ENCODE measurements around the gene GSTA5.
"Not testable (repeated sequence)": the region's sequence is repeated elsewhere in the genome, so short reads cannot be mapped to it uniquely, and the experiment has no call there.

Gene GSTA5

DNA sequence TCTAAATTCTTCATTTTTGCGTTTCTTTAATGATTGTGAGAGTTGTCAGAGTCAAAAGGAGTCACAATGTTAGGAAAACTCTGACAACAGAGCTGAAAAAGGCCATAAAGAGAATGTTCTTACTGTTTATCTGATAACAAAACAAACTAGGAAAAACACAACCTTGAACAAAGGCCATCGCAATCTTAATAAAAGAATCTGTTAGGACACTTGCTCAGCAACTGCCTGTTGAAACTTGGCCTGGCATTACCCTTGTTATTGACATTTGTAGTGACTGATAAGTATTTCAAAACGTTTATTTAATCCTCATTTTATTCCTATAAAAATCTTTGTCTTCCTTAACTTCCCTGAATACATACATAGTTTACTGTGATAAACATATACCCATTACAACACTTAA is 52.7 kb downstream of the GSTA5 start:
- DNase-seq, result no peak

DNA sequence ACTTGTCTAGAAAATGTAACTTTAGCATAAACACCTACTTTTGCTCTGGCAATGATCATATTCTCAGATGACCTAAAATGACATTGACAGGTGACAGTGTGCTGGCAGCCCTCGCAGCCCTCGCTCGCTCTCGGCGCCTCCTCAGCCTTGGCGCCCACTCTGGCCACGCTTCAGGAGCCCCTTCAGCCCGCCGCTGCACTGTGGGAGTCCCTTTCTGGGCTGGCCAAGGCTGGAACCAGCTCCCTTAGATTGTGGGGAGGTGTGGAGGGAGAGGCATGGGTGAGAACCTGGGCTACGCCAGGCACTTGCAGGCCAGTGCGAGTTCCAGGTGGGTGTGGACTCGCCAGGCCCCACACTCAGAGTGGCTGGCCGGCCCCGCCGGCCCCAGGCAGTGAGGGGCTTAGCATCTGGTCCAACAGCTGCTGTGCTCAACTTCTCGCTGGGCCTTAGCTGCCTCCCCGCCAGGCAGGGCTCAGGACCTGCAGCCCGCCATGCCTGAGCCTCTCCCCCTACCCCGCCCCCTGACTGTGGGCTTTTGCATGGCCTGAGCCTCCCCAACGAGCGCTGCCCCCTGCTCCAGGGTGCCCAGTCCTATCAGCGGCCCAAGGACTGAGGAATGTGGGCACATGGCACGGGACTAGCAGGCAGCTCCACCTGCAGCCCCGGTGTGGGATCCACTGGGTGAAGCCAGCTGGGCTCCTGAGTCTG is 54.2 kb downstream of the GSTA5 start:
- DNase-seq, result no peak

DNA sequence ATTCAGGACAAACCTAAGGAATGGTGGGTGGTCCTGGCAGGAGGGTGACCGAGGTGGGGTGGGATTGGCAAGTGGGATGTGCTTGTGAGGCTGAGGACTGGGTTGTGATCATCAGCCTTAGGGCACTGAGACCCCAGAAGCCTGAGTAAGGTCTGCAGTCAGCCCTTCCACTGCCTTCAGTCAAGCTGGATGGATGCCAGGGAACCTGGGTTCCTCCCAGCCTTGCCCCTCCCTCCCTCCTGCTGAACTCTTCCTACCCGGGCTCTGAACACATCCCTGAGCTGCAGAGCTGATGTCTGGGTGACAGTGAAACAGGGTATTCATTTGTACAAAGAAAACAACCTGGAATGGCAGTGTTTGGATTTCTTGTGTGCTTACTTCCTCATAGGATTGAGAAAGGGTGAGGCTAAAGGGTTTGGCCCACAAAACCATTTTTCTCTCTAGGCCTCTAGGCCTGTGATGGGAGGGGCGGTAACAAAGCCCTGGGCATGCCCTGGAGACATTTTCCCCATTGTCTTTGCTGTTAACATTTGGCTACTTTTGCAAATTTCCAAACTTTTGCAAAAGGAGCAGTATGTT is 57.8 kb downstream of the GSTA5 start:
- DNase-seq, result not testable (repeated sequence)

DNA sequence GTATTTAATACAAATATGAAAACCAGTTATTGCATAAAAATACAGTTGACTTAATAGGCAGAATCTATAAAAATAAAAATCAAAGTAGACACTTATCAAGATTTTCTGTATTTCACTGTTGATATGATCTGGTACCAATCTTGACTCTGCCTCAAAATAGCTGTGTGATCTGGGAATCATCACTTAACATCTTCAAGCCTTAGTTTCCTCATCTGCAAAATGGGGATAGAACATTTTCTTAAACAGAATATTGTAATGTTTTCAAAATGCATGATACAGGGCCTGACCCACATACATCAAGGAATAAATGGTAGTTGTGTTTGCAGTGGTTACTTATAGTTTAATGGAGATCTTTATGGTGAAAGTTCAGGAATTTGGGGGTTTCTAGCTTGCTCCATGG is 58.4 kb downstream of the GSTA5 start:
- DNase-seq, result not testable (repeated sequence)
